WI38 (cell line): ENCODE data around the gene ACYP2.

ENCODE experiments used
- H3K4me3 ChIP-seq: 2 replicates; pipeline ENCODE4 v1.5.1; 2011; ENCODE audit warnings: low read depth, mild to moderate bottlenecking, control low read depth, low read length
- TF ChIP-seq, protein P1 (sequence below): IDR thresholded peaks from 2 replicates; pipeline ENCODE4 v1.5.1; 2012; ENCODE audit warnings: low read depth, mild to moderate bottlenecking, control low read depth, low read length

The ACYP2 gene

GRCh38 chr2:54164106-54164505 lies 48.7 kb downstream of the ACYP2 start:
- TF ChIP-seq, protein P1, sequence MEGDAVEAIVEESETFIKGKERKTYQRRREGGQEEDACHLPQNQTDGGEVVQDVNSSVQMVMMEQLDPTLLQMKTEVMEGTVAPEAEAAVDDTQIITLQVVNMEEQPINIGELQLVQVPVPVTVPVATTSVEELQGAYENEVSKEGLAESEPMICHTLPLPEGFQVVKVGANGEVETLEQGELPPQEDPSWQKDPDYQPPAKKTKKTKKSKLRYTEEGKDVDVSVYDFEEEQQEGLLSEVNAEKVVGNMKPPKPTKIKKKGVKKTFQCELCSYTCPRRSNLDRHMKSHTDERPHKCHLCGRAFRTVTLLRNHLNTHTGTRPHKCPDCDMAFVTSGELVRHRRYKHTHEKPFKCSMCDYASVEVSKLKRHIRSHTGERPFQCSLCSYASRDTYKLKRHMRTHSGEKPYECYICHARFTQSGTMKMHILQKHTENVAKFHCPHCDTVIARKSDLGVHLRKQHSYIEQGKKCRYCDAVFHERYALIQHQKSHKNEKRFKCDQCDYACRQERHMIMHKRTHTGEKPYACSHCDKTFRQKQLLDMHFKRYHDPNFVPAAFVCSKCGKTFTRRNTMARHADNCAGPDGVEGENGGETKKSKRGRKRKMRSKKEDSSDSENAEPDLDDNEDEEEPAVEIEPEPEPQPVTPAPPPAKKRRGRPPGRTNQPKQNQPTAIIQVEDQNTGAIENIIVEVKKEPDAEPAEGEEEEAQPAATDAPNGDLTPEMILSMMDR = no peak

DNA sequence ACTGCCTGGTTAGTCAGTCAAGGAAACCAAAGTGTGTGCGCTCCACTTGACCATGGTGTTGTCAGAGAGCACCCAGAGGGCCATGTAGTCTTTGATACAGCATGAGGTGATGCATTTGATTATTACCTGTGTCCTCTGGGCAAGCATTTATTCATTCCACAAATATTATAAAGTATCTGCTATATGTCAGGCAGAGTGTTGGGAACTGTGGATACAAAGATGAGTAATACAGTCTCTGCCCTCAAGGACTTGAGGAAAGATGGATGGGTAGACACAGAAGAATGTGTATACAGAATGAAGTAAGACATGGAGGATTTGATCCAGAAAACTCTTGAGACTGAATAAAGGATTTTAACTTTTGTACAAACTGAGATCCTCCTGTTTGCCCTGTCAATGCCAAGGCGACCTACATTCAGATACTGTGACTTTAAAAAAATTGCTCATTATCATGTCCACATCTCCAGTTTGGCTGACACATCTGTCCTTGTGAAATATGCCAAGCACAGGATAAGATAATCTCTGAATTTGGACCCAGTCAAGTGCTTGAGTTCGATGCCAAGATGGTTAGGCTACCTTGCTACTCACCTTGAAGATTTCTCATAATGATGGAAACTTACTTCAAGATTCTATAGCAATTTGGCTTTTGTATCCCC lies 50.8 kb downstream of the ACYP2 start:
- H3K4me3 ChIP-seq = no peak overlapping the region
- TF ChIP-seq, protein P1 = no peak

More at GRCh38 chr2:54164106-54164505, 48.7 kb downstream of the ACYP2 start:
- no peak overlapping the region for H3K4me3 ChIP-seq

DNA sequence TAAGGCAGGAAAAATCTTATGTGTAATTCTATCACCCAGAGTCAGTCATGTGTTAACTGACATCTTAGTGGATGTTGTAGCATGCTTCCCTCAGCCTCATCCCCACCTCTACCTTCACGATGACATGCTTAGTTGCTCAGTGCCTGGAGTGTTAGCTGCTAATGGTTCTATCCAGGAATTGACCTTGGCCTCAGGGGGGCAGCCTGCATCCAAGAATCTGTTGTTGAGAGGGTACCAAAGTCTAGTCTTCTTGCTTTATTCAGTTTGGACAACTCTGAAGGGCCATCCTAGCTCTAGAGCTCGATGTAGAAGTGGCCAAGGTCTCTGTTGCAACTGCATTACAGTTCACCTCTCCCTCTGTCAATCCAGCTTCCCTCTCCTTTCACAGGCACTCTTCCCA lies 61.2 kb downstream of the ACYP2 start:
- TF ChIP-seq, protein P1 = peak; percentile 48
- no peak overlapping the region for H3K4me3 ChIP-seq

GRCh38 chr2:54183281-54183680 lies 67.9 kb downstream of the ACYP2 start:
- H3K4me3 ChIP-seq = no peak overlapping the region
- TF ChIP-seq, protein P1 = no peak

- TF ChIP-seq, protein P1 = no peak
- H3K4me3 ChIP-seq = no peak overlapping the region
Measured at GRCh38 chr2:54183972-54184371, 68.6 kb downstream of the ACYP2 start.

DNA sequence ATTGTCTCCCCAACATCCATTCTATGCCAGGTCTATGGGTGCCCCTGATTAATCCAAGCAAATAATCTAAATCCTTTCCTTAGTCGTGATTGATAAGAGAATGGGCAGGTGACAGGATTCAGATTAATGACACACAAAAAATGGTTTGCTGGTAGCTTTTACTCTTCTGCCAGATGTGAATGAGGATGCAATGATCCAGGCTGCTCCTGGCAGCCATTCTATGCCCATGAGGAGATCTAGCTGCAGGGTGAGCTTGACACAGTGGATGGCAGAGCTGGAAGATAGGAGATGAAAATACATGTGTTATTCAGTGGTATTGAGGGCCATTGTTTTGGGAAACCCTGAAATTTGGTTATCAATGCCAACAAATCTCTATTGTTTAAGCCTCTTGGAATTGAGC lies 69.7 kb downstream of the ACYP2 start:
- no peak overlapping the region for H3K4me3 ChIP-seq
- TF ChIP-seq, protein P1 = no peak

DNA sequence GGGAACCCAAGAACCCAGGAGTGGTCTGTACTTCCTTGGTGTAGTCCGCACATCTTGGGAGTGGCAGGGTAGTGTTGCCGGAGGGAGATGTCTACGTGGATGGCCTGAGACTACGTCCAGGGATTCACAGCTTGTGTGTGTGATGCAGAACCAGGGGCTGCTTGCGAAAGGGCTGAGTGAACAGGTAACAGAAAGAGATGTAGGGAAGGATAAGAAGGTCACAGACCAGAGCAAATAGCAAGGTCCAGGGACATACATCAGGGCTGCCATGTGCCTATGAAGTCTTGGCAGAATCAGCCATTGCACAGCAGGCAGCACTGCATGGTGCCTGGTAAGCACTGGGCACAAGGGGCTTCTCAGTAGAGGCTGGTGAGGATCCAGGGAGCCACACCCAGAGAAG lies 71.9 kb downstream of the ACYP2 start:
- TF ChIP-seq, protein P1 = no peak
- no peak overlapping the region for H3K4me3 ChIP-seq
